Psoas muscle (tissue), 8 donors: Measurements from ENCODE around the gene DRICH1. TPM values are rescaled to one million over a fixed set of nuclear protein-coding genes. Genes with fewer than 3 reads are reported as not detected.
"Not testable (repeated sequence)": the region's sequence is repeated elsewhere in the genome, so short reads cannot be mapped to it uniquely, and the experiment has no call there.

Experiments
- ATAC-seq, 4 donors: fragments of 200-7000 bp; cut with Tn5 transposase; one replicate each; pipeline ENCODE4 v1.9.1; 2020; ENCODE audit warnings: moderate library complexity in 3 of 4, mild to moderate bottlenecking in 2 of 4
- DNase-seq, 2 donors: peaks; one replicate each; pipeline ENCODE4 v3.0.0-alpha.2; 2020
- H3K27ac ChIP-seq: fragments of 200-600 bp; one replicate; pipeline ENCODE4 v1.8.0; 2022
- H3K27me3 ChIP-seq, 3 donors: fragments of 200-600 bp in 1 of 3; one replicate each; pipeline versions ENCODE4 v1.6.1 to v1.8.0; 2013 to 2022; ENCODE audit warnings: low read length in 2 of 3, mild to moderate bottlenecking in 2 of 3, moderate library complexity in 1 of 3; ENCODE audit not compliant: insufficient read depth in 3 of 3
- H3K36me3 ChIP-seq, 2 donors: fragments of 200-600 bp in 1 of 2; one replicate each; pipeline versions ENCODE4 v1.6.1 to v1.8.0; 2013 to 2022; ENCODE audit warnings: low read depth in 1 of 2, mild to moderate bottlenecking in 1 of 2, moderate library complexity in 1 of 2; ENCODE audit not compliant: insufficient read depth in 1 of 2
- H3K4me1 ChIP-seq: fragments of 200-600 bp; one replicate; pipeline ENCODE4 v1.8.0; 2022
- H3K4me3 ChIP-seq: fragments of 200-600 bp; one replicate; pipeline ENCODE4 v1.8.0; 2022; ENCODE audit warnings: mild to moderate bottlenecking
- H3K9me3 ChIP-seq: fragments of 200-600 bp; one replicate; pipeline ENCODE4 v1.8.0; 2022
- CTCF ChIP-seq: fragments of 200-600 bp; IDR thresholded peaks from one replicate; pipeline ENCODE4 v1.8.0; 2022; ENCODE audit warnings: antibody characterized with exemption
- WGBS, 3 donors: extraction: QIAGEN DNeasy Blood & Tissue Kit; methylation state at CpG; one replicate each; pipeline versions ENCODE4 v1.1.6 to v1.1.7; 2013; 5-methylcytosine and 5-hydroxymethylcytosine counted together
- intact Hi-C, 2 donors: fragments of 100-400 bp; cut with DNase I; formaldehyde crosslinking; loops; one replicate each; pipeline versions ENCODE4 v1.11.0 to v1.14.2; 2022
- polyA plus RNA-seq, 3 donors: library from polyadenylated mRNA; stranded (reverse); fragments of 200-250 nt; gene quantifications; one replicate each; pipeline ENCODE4 v1.2.3, GENCODE V29; 2013
- total RNA-seq, 4 donors: library from RNA; stranded (reverse); fragmentation: NEBNext Ultra II Directional in 2 of 4; extraction: Animal tissue kit (Norgen Biotek cat#: 25700) in 2 of 4; gene quantifications; one replicate each; pipeline versions ENCODE4 v1.2.1 to v1.2.4, GENCODE V29; 2021 to 2023
- donor health status: healthy with polysubstance abuse.
- donor health status: DM: no; HTN: no; CAD: no; lungs with moderate emphysema.
- donor health status: Bipolar disorder and iron deficiency.
- donor health status: healthy.
- donor health status: DM: yes; HTN: yes; CAD: no.
- donor health status: DM: no; HTN: no; CAD: no.
- donor health status: DM: no; HTN: no; CAD: no.
- donor health status: DM: yes; HTN: yes; CAD: no.

Gene DRICH1
- total and polyA plus RNA-seq, 7 donors: 0.03 to 0.21 (median 0.07) TPM; not detected in 4

- no peak overlapping the region for H3K4me3 ChIP-seq
- TF ChIP-seq CTCF: no peak
- ATAC-seq (no peak), DNase-seq (no peak)
- H3K9me3 ChIP-seq: no peaks in the 10 kb centered on the region
- intact Hi-C loops: no loop called here
- H3K27me3 ChIP-seq: peaks cover 0 to 35% (median 5%) of the 10 kb centered on the region in 3 donors
- H3K36me3 ChIP-seq: no peaks in the 10 kb centered on the region
- WGBS, 3 donors: 84 to 94% (median 86%) methylated on average over 4 of the region's 4 CpGs
- H3K4me1 ChIP-seq: no peaks in the 10 kb centered on the region
- H3K27ac ChIP-seq: no peak overlapping the region
These were observed 69.9 kb downstream of the DRICH1 start for GRCh38 chr22:23562186-23562585.

- H3K27ac ChIP-seq, H3K4me3 ChIP-seq, H3K9me3 ChIP-seq, intact Hi-C loops, ATAC-seq, H3K36me3 ChIP-seq, H3K4me1 ChIP-seq, DNase-seq: not testable (repeated sequence)
- 84 to 95% (median 92%) methylated on average over 6 to 24 of the region's 24 CpGs for WGBS, 3 donors
- peaks cover 0 to 27% (median 4%) of the 10 kb centered on the region in 3 donors for H3K27me3 ChIP-seq
These were observed 71.1 kb downstream of the DRICH1 start for GRCh38 chr22:23561025-23561510.

- H3K4me1 ChIP-seq, H3K4me3 ChIP-seq, ATAC-seq, H3K36me3 ChIP-seq, DNase-seq, H3K9me3 ChIP-seq, H3K27ac ChIP-seq, intact Hi-C loops: not testable (repeated sequence)
- H3K27me3 ChIP-seq: peaks cover 0 to 23% (median 2%) of the 10 kb centered on the region in 3 donors
- 17 to 35% (median 26%) methylated on average over 1 of the region's 1 CpG for WGBS, 3 donors
These were observed 71.9 kb downstream of the DRICH1 start for GRCh38 chr22:23560215-23560614.

Other genes with a start within 250 kb of the DRICH1 start
- not detected for gene IGLL1, start 52.0 kb downstream of the DRICH1 start, total RNA-seq
- not detected for gene IGLL1, start 52.0 kb downstream of the DRICH1 start, polyA plus RNA-seq
- under 1 TPM in 1 of 4 donors, not detected in 3; 0.40 TPM for gene RGL4, start 58.7 kb upstream of the DRICH1 start, total RNA-seq
- under 1 TPM; 0.04 to 0.26 (median 0.10) TPM for gene RGL4, start 58.7 kb upstream of the DRICH1 start, polyA plus RNA-seq
- 10 to 100 TPM in 1 of 4 donors, 1 to 10 TPM in 3; 2.1 to 12.9 (median 4.0) TPM for gene ZNF70, start 118.8 kb upstream of the DRICH1 start, total RNA-seq
- 1 to 10 TPM; 1.2 to 3.8 (median 1.8) TPM for gene ZNF70, start 118.8 kb upstream of the DRICH1 start, polyA plus RNA-seq
- 1 to 10 TPM in 2 of 4 donors, under 1 TPM in 2; 0.79 to 3.2 (median 0.99) TPM for gene VPREB3, start 122.1 kb upstream of the DRICH1 start, total RNA-seq
- under 1 TPM; 0.61 to 0.89 (median 0.82) TPM for gene VPREB3, start 122.1 kb upstream of the DRICH1 start, polyA plus RNA-seq
- under 1 TPM in 1 of 4 donors, not detected in 3; 0.34 TPM for gene C22orf15, start 130.7 kb upstream of the DRICH1 start, total RNA-seq
- gene C22orf15, start 130.7 kb upstream of the DRICH1 start, polyA plus RNA-seq: under 1 TPM in 1 of 3 donors, not detected in 2; 0.04 TPM
- 1,000 to 10,000 TPM in 1 of 4 donors, 100 to 1,000 TPM in 3; 659 to 1,066 (median 865) TPM for gene CHCHD10, start 135.7 kb upstream of the DRICH1 start, total RNA-seq
- 100 to 1,000 TPM; 460 to 861 (median 645) TPM for gene CHCHD10, start 135.7 kb upstream of the DRICH1 start, polyA plus RNA-seq
- gene MMP11, start 140.5 kb upstream of the DRICH1 start, total RNA-seq: 1 to 10 TPM; 1.3 to 2.9 (median 1.5) TPM
- under 1 TPM; 0.35 to 0.47 (median 0.43) TPM for gene MMP11, start 140.5 kb upstream of the DRICH1 start, polyA plus RNA-seq
- 10 to 100 TPM; 21.9 to 76.6 (median 48.3) TPM for gene SMARCB1, start 154.6 kb upstream of the DRICH1 start, total RNA-seq
- gene SMARCB1, start 154.6 kb upstream of the DRICH1 start, polyA plus RNA-seq: 10 to 100 TPM; 20.7 to 47.6 (median 38.4) TPM
- gene DERL3, start 206.7 kb upstream of the DRICH1 start, total RNA-seq: 1 to 10 TPM in 2 of 4 donors, under 1 TPM in 2; 0.54 to 4.4 (median 1.1) TPM
- 1 to 10 TPM in 1 of 3 donors, under 1 TPM in 2; 0.22 to 1.1 (median 0.92) TPM for gene DERL3, start 206.7 kb upstream of the DRICH1 start, polyA plus RNA-seq
- gene SLC2A11, start 225.6 kb upstream of the DRICH1 start, total RNA-seq: 10 to 100 TPM in 1 of 4 donors, 1 to 10 TPM in 3; 4.2 to 11.8 (median 6.3) TPM
- gene SLC2A11, start 225.6 kb upstream of the DRICH1 start, polyA plus RNA-seq: 10 to 100 TPM in 1 of 3 donors, 1 to 10 TPM in 2; 3.7 to 12.7 (median 4.9) TPM